ENCODE data around the gene RNU5D-1.
"Not testable (repeated sequence)": the region's sequence is repeated elsewhere in the genome, so short reads cannot be mapped to it uniquely, and the experiment has no call there.

RNU5D-1 gene

DNA sequence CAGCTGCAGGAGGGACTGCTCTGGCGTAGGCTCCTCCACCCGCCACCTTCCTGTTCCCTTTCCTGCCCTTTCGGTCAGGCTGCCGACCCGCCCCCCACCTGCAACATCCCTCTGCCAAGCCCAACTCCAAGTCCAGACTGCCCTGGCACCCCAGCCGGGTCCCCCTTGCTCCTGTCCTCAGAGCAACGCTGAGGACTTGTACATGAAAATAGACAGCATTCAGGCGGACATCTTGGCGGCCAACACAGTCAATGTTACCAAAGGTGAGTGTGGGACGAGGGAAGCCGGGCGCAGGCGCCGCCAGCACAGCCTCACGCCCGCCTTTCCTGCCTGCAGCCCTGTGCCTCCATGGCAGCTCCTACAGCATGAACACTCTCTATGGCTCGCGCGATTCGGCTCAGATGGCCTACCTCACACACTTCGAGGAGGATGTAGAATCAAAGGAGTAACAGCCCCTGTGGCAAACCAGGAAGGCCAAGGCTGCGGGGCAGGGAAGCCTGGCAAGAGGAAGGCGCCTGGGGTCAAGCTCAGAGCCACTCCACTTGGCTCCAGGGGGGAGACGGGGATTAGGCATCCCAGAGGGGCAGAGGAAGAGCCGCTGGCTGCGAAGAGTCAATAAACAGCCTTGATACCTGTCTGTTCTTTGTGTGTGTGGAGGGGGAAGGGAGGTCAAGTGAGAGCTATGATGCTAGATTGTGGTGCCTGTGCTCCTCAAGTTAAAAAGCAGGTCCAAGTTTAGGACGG, 5.8 kb downstream of the RNU5D-1 start:
- DNase-seq (ENCODE audit: low spot score): no peak

DNA sequence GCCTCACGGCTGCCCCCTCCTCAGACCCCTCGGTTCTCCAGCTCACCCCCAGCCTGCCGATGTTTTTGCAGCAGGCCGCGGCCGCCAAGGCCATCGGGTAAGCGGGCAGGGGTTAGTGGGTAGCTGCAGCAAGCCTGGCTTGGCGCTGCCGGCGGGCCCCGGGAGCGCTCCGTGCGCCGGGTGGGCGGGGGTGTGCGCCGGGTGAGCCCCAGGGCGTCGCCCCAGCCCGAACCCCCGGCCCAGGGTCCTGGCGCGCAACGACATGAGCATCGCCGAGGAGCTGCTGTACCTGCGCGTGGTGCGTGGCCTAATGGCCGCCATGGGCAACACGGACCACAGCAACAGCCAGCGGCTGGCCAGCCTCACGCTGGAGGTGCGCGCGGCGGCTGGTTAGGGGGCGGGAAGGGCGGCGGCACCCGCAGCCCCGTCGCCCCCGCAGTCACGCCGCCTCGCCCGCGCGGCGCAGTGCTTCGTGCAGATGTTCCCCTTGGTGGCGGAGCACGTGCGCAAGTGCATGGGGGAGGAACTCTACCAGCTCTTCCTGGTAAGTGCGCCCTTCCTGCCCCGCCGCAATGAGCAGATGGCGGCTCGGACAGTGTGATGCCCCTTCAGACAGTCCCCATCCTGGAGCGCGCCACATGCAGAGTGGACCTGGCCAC, 6.5 kb downstream of the RNU5D-1 start:
- DNase-seq (ENCODE audit: low spot score): no peak

DNA sequence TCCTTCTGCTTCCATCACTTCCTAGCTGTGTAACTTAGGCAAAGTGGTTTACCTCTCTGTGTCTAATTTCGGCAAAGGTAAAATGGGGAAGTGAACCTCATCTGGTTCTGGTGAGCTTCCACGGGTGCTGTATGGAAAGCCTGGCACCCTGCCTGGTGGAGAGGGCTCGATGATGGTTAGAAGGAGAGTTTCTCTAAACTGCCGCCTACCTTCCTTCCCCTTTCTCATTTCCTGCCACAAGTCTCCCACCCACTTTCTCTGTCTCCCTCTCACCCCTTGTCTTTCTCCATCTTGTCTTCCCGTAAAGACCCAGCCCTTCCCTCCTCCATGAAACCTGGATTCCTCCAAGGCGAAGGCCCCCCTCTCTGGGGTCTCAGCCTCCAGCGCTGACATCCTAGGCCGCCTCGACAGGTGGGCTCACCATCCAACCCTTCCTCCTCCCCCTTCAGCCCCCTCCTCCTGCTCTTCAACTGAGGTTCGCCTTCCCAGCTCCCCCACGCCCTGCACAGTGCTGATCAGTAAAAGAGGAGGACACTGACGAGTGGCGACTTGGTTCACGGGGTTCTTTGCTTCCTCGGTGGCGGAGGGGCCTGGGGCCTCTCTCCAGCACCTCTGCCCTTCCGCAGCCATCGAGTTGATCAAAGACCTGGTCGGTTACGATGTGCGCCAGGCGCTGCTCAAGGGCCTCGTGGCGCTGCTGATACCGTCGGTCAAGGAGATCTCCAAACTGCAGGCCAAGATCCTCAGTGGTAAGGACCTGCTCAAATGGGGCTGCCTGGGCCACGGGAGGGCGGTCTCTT, 7.3 kb downstream of the RNU5D-1 start:
- no peak for DNase-seq (ENCODE audit: low spot score)

DNA sequence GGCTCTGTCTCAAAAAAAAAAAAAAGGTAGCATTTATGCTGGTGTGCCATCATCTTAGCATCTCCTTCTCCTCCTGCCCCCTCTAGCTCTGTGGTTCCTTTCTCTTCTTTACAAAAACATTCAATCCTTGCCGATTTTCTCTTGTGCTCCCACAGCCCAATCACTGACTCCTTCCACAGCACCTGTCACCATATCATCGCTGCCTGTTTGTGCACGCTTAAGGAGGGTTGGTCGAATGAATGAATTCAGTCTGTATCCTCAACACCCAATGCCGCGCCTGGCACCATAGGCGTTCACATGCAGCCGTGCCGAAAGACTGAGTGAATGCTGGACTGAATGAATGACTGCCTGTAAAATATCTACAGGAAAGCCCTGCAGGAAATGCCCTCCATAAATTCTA, 7.9 kb downstream of the RNU5D-1 start:
- DNase-seq (ENCODE audit: low spot score): no peak

DNA sequence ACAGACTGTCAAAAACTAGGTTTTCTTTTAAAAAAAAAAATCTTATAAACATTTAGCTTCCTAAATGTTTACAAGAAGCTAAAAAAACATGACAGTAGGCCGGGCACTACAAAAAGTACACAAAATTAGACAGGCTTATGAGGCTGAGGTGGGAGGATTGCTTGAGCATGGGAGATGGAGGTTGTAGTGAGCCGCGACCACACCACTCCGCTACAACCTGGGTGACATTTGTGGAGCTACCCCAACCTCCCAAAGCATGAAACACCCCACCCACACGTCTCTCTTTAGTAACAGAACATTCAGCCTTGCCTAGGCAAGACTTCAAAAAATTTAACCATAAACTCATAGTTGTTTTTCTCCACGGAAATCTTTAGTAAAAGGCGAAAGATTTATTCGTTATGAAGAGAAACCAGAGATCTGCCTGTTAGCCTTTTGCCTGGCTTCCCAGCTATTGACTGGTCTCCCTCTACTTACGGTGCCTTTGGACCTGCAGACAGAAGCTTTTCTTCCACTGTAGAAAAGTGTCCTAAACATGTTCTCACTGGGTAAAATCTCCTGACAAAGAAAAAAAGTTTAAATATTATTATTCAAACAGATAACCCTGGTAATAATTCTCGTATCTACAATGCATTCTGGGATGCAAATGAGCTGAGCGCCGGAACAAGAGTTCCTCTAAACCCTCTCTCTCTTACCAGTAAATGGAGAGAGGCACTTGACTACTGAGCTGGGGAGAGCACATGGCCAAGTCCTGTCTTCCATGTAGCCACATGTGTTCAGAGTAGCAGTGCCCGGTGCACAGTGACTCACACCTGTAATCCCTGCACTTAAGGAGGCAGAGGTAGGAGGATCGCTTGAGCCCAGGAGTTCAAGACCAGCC, 9.2 kb downstream of the RNU5D-1 start:
- peak; percentile 80 for DNase-seq (ENCODE audit: low spot score)

DNA sequence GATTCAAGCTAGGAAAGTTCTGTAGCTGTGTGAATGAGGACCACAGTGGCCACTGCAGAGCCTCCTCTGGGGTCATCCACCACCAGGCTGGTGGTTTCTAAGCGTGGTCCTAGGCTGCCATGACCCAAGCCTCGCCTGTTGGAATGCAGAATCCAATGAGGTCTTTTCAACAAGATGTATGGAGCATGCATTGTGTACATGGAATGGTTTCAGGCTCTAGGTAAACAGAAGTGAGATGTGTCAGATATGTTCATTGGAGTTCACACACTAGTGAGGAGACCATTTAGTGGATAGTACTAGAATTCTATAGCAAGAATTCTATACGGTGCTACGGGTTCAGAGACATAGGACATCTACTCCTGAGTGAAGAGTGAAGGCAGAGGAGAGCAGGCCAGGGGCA, 10.7 kb downstream of the RNU5D-1 start:
- no peak for DNase-seq (ENCODE audit: low spot score)

DNA sequence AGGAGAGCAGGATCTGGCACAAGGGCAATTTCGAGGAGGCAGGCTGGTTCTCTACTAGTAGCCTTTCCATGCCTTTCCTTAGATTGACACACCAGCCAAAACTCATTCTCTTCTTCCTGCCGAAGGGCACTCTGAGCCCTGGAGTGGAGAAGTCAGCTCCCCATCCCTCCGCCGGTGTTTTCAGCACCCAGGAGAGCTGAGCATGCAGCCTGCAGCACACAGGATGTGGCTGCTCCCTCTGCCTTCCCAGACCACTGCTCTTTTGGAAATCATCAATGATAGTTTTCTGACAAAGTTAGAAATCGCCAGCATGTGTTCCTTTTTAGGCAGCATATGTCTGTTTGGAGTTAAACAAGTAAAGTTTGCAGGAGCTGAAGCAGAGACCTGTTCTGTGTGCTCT, 11.7 kb downstream of the RNU5D-1 start:
- DNase-seq (ENCODE audit: low spot score): no peak

DNA sequence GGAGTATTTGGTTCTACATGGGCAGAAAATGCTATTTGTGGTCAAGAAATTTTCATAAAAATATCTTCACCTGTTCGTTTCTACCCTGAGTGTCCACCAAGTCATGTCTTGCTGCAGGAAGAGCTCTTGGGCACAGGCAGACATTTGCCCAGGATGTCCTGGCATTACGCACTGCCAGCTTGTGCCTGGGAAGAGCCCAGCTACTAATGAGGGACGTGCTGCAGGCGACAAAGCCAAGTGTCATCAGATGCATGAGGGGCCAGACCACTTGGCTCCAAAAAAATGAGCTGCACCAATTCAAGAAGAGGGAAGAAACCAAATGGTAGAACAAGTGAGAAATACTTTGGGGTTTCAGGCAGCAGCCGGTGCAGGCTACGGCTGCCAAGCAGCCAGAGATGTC, 12.9 kb downstream of the RNU5D-1 start:
- no peak for DNase-seq (ENCODE audit: low spot score)

DNA sequence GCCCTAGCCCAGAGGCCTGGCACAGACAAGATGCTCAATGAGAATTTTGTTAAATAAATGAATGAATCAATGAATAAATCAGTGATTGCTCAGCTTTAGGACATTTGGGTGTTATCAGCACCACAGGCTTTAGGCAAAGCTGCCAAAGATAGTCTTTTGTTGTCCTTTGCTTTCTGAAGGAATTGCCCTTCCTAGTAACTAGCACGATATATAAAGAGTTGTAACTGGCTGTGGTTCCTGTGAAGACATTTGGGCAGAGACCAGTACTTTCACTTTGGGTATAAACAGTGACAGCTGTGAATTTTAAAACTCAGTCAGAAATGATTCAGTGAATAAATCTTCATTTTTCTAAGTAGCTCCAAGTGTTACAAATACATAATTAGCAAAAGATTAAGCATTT, 13.3 kb downstream of the RNU5D-1 start:
- no peak for DNase-seq (ENCODE audit: low spot score)

DNA sequence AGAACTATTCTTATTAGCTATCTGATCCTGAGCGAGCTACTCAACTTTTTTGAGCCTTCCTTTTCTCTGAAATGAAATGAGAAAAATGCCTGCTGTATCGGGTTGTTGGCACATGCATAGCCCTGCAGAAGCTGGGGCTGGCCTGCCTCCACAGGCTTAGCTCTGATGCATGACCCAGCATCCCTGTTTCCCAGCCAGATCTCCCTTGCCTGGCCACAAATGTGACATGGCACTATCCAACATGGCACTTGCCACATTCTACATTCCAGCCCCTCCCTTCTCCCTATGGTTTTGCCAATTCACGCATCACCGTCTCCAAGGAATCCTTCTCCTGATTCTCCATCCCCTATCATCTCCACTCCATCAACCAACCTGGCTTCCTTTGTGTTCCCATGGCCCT, 13.8 kb downstream of the RNU5D-1 start:
- no peak for DNase-seq (ENCODE audit: low spot score)

DNA sequence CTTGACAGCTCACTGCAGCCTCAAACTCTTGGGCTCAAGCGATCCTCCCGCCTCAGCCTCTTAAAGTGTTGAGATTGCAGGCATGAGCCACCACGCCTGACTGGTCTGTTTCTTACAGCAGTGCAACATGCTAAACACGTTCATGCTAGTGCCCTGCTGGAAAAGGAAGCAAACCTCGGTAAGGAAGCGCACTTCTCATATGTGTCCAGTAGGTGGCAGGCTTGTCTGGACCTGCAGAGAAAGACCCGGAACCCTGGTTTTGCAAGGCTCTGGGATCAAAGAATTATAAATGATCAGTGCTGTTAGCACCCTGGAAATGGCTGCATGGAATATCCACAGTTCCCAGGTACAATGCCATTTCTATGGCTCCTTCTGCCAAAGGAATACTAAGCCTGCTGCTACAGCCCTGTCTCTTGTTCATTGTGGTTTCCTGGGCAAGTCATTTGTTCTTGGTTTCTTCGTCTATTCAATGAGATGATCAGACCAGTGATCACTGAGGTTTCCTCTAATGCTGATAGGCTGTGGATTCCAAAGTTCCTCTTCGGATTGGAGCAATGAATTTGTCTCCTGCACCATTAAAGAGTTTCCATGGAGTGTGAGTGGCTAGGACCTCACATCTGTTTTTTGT, 15.9 kb downstream of the RNU5D-1 start:
- peak; percentile 77 for DNase-seq (ENCODE audit: low spot score)

DNA sequence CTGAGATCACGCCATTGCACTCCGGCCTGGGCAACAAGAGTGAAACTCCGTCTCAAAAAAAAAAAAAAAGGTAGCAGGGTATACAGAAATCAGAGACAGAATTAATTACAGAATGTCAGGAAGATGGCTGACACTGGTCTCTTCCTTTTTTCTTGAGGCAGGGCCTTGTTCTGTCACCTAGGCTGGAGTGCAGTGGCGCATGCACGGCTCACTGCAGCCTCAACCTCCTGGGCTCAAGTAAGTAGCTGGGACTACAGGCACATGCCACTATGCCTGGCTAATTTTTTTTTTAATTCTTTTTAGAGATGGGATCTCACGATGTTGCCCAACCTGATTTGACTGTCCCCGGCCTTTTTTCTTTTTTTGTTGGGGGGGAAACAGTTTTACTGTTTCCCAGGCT, 16.4 kb downstream of the RNU5D-1 start:
- DNase-seq (ENCODE audit: low spot score): no peak

DNA sequence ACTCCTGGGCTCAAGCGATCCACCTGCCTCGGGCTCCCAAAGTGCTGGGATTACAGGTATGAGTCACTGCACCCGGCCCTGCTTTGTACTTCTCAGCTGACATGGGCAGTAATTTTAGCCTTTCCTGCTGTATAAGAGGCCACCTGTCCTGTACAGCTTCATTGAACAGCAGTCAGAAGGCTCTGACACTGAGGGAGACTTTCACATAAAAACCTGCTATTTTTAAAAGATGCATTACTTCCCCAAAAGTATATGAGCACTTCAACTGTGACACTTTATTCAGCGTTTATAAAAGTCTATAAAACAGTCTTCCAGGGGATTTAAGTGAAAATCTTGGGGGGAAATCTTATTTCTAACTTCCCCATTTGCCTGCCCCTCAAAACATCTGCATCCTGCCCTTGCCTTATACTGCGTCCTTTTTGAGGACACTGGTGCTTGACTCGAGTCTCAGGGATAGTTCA, 17.6 kb downstream of the RNU5D-1 start:
- no peak for DNase-seq (ENCODE audit: low spot score)

DNA sequence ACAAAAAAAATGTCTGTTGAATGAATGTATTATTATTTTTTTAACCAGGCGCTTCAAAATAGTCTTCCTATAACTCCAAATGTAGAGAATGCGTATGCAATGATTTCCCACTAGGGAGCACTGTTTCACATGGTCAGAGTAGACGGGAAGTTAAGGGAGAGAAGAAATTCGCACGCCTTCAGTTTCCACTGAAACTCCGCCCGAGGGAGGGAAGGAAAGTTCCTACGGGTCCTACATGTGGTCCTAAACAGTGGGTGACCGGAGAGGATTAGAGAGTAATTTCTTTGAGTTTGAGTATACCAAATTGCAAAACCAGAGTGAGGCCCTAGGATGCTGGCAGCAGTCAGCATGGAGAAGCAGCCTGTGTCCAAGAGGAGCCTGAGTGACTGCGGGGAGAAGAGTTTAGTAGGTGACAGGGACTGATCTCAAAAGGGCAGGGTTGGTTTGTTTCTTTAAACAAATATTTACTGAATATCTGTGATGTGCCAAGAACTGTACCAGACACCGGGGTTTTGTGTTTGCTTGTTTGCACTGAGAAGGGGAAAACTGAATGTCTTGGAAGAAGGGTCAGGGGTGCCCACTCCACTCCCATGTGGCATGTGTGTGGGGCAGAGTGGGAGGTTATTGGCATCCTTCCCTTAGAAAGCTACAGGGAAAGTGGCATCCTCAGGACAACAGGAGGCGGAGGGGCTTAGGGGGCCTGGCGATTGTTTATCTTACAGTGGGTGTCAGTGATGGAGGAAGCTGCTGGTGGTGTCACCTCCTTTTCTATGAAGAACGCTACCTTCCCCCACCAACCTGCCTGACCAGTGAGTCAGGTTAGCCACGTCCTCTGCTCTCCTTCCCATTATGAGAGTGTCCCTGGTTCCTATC, 22.8 kb downstream of the RNU5D-1 start:
- peak; percentile 60 for DNase-seq (ENCODE audit: low spot score)

DNA sequence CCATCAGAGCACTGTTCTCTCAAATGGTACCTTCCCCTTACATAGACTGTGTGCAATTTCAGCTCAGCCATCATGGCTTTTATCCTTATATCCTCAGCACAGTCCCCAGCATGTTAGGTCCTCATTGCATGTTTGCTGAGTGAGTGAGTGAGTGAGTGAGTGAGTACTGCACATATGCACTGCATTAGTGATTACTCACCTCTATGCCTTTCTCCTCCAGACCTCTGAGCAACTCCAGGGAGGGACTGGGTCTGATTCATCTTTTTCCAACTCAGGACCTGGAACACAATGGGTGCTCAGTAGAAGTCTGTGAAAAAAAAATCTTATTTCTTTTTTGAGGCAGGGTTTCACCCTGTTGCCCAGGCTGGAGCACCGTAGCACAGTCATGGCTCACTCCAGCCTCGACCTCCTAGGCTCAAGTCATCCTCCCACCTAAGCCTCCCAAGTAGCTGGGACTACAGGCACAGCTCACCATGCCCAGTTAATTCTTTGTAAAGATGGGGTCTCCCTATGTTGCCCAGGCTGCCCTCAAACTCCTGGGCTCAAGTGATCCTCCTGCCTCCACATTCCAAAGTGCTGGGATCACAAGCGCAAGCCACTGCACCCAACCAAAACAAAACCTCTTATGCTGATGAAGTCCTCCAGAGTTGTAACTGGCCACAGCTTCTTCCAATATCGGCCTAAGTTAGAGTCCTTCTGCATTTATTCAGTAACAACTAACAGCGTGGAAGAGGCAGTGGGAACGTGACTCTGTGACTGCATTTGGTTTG, 23.7 kb downstream of the RNU5D-1 start:
- no peak for DNase-seq (ENCODE audit: low spot score)

DNA sequence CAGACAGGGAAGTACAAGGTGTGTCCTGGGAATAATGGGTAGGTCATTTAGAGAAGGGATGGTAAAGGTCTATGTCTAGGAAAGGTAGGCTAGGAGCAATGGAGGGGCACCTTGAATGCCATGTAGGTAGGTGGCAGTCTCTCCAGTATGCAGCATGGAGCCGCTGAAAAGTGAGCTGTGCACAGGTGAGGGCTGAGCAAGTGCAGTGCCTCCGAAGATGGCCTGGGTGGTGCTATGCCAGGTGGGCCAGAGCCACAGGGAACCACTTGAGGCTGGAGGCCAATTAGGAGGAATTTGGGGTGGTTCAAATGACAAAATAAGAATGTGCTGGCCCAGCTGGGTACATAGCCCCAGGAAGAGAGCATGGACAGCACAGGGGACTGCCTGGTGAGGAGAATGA, 25.0 kb downstream of the RNU5D-1 start:
- no peak for DNase-seq (ENCODE audit: low spot score)

DNA sequence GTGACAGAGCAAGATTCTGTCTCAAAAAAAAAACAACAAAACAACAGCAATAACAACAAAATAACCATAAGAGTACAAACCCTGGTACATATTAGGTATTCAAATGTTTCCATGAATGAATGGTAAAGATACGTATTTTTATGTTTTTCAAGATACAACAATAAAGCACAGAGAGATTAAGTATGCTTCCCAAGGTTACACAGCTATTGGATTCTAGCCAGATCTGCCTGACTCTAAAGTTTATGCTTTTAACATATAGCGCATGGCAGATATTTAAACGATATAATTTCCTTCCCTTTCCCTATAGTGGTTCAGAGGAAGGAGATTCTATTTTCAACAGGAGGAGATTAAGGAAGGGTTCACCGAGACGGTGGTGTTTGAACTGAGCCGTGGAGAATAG, 25.5 kb downstream of the RNU5D-1 start:
- DNase-seq (ENCODE audit: low spot score): no peak

DNA sequence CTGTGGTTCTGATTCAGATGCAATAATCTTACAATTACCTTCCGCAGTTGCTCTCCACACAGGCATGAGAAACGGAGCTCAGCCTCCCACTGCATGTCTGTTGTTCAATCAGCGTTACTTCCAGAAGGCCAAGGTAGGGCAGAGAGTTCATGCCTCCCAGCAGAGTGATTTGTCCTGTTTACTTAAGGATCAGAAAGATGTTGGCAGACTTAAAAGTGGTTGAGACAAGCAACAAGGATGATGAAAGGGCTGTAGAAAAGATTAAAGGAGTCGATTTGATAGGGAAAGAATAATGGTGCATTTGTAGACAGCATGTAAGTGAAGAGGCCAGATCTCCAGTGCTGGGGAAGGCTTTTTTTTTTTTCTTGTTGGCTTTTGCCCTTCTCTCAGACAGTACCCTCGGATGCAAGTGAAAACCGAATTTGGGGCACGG, 29.8 kb downstream of the RNU5D-1 start:
- no peak for DNase-seq (ENCODE audit: low spot score)

DNA sequence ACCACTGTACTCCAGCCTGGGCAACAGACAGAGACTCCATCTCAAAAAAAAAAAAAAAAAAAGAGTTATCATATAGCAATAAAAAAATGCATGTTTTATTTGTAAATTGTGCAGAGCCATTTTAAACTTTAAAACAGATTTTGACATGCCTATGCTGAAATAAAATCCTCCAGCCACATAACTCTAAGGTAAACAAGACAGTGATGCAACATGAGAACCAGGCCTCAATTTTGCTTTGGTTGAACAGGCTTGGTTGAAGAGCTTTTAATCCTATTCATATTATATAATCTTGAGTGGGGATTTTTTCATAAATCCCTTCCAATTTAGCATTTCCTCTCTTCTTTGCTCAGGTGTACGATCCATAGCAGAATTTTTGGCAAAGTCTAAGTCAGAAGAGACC, 30.4 kb downstream of the RNU5D-1 start:
- DNase-seq (ENCODE audit: low spot score): no peak

DNA sequence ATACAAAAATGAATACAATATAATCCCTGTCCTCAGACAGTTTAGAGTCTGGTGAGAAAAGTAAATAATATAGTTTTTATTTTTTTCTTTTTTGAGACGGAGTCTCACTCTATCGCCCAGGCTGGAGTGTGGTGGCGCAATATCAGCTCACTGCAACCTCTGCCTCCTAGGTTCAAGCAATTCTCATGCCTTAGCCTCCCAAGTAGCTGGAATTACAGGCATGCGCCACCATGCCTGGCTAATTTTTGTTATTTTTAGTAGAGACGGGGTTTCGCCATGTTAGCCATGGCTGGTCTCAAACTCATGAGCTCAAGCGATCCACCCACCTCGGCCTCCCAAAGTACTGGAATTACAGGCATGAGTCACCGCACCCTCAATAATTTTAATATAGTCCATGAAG, 31.6 kb downstream of the RNU5D-1 start:
- DNase-seq (ENCODE audit: low spot score): not testable (repeated sequence)

All from CD4-positive, alpha-beta T cell treated with Interleukin-15 for 4 hours (primary cell).